GM06990 (cell line): ENCODE data around the gene ZRANB1.

Experiments
- DNase-seq: peaks from one replicate; pipeline ENCODE4 v3.0.0-alpha.2; 2011; ENCODE audit not compliant: insufficient read length; ENCODE audit errors: extremely low read depth
- H3K27me3 ChIP-seq: replicated peaks from 2 replicates; pipeline ENCODE4 v1.6.0; 2011; ENCODE audit warnings: low read length; ENCODE audit not compliant: control insufficient read depth, insufficient read depth
- H3K36me3 ChIP-seq: 2 replicates; pipeline ENCODE4 v1.5.1; 2011; ENCODE audit warnings: low read length; ENCODE audit not compliant: control insufficient read depth, insufficient read depth
- H3K4me3 ChIP-seq: replicated peaks from 2 replicates; pipeline ENCODE4 v1.5.1; 2011; ENCODE audit warnings: low read depth, mild to moderate bottlenecking, control low read depth, low read length
- TF ChIP-seq, protein P1 (sequence below): IDR thresholded peaks from 2 replicates; pipeline ENCODE4 v1.5.1; 2011; ENCODE audit warnings: low read length, control low read depth, mild to moderate bottlenecking, inconsistent platforms; ENCODE audit not compliant: insufficient read depth, poor library complexity, severe bottlenecking

The ZRANB1 gene

GRCh38 chr10:125024497-125025234, 82.7 kb downstream of the ZRANB1 start:
- H3K36me3 ChIP-seq, result no peaks in the 10 kb centered on the region
- DNase-seq, result no peak
- TF ChIP-seq, protein P1, sequence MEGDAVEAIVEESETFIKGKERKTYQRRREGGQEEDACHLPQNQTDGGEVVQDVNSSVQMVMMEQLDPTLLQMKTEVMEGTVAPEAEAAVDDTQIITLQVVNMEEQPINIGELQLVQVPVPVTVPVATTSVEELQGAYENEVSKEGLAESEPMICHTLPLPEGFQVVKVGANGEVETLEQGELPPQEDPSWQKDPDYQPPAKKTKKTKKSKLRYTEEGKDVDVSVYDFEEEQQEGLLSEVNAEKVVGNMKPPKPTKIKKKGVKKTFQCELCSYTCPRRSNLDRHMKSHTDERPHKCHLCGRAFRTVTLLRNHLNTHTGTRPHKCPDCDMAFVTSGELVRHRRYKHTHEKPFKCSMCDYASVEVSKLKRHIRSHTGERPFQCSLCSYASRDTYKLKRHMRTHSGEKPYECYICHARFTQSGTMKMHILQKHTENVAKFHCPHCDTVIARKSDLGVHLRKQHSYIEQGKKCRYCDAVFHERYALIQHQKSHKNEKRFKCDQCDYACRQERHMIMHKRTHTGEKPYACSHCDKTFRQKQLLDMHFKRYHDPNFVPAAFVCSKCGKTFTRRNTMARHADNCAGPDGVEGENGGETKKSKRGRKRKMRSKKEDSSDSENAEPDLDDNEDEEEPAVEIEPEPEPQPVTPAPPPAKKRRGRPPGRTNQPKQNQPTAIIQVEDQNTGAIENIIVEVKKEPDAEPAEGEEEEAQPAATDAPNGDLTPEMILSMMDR, result no peak
- no peak overlapping the region for H3K4me3 ChIP-seq
- H3K27me3 ChIP-seq, result no peaks in the 10 kb centered on the region; the same call in 1 of the 2 replicates

GRCh38 chr10:125025341-125025740, 83.4 kb downstream of the ZRANB1 start:
- DNase-seq, result no peak
- no peak overlapping the region for H3K4me3 ChIP-seq
- TF ChIP-seq, protein P1, result no peak
- H3K27me3 ChIP-seq, result no peaks in the 10 kb centered on the region; the same call in 1 of the 2 replicates
- H3K36me3 ChIP-seq, result no peaks in the 10 kb centered on the region

GRCh38 chr10:125026036-125026931, 84.4 kb downstream of the ZRANB1 start:
- no peak overlapping the region for H3K4me3 ChIP-seq
- no peaks in the 10 kb centered on the region; the same call in 1 of the 2 replicates for H3K27me3 ChIP-seq
- no peak for DNase-seq
- TF ChIP-seq, protein P1, result no peak
- no peaks in the 10 kb centered on the region for H3K36me3 ChIP-seq

DNA sequence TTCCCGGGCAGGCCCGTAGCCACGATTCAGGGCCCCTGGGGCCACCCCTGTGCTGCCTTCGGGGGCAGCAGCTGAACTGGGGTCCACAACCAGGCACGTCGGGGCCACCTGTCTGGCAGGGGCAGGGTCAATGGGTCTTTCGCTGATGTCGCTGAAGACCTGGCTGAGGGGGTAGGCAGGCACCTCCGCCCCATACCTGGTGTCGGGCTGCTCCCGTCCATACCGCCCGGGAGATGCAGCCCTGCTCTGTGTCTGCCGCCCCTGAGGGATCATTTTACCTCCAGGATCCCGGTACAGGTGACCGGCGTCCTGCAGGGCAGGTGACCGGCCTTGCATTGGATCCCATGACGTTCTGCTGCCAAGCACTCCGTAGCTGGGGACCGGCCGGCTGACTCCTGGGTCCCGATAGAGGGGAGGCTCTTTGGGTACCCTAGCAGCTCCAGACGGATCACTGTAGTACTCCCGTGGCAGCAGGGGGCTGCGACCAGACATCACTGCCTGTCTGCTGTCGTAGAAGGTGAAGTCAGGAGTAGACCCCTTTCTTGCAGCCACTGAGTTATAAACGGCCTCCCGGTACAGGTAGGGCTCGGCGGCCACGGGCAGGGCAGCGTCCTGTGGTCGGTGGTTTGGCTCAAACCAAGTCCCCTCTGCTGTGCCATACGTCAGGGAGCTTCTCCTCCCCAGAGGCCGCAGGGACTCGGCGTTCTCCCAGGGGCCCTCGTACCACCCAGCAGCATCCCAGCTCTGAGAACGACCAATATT, 85.2 kb downstream of the ZRANB1 start:
- TF ChIP-seq, protein P1, result no peak
- no peaks in the 10 kb centered on the region; the same call in 1 of the 2 replicates for H3K27me3 ChIP-seq
- no peak overlapping the region for H3K4me3 ChIP-seq
- DNase-seq, result no peak
- no peaks in the 10 kb centered on the region for H3K36me3 ChIP-seq
